Mesenteric fat pad (tissue), 1 donor: ENCODE data around the gene PGGHG. TPM values are rescaled to one million over a fixed set of nuclear protein-coding genes. Genes with fewer than 3 reads are reported as not detected.
"Not testable (repeated sequence)": the region's sequence is repeated elsewhere in the genome, so short reads cannot be mapped to it uniquely, and the experiment has no call there.

ENCODE experiments used
- DNase-seq: peaks from one replicate; pipeline ENCODE4 v3.0.0-alpha.2; 2020; ENCODE audit warnings: low spot score
- long read RNA-seq: library from polyadenylated mRNA; unstranded; transcript quantifications from one replicate; pipeline ENCODE4 v2.0.0, GENCODE V29; 2020
- total RNA-seq: library from RNA; stranded (reverse); fragmentation: NEBNext Ultra II Directional; extraction: Animal tissue kit (Norgen Biotek cat#: 25700); gene quantifications from one replicate; pipeline ENCODE4 v1.2.1, GENCODE V29; 2021
- donor health status: DM: yes; HTN: yes; CAD: no.

PGGHG gene
- 25.2 TPM for total RNA-seq
- long read RNA-seq, partial matches to known transcripts = 12 of 27 reads
- long read RNA-seq, other reads (novel, unspliced or antisense) = 15 of 27 reads

DNA sequence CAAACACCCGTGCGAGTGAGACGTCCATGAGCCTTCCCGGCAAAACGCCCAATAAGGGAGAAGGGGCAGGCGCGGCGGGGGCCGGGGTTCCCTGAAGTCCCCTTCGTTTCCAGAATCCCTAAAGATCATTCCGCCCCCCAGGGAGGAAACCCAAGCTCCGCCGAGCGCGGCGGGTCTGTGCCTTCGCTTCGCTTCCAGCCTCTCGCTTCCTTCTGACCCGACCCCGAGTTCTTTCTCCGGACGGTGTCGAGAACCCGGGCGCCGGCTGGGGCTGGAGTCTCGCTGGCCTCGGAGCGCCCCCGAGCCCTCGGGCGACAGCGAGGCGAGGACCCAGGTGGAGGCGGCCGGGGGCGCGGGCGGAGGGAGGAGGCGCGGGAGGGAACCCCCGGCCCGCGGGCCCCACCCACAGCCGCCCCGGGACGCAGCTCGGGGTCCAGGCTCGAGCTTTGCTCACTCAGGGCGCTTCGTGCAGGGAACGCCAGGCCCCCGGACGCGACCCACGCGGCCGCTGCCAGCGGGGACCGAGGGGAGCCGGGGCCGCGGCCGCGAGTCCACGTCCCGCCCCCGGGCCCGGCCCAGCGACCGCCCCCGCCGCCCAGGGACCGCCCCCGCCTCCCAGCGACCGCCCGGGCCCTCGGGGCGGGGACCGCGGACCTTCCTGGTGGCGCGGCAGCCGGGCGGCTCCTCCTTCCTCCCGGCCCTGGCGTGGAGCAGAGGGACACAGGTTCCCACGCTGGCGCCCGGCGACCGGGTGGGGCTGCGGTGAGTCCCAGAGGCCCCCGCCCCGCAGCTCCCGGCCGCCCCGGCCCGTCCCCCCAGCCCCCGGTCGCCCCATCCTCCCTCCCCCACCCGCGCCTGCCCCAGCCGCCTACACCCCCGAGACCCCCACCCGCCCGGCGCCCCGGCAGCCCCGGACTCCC is at the start of gene PGGHG:
Gene PGGHG (plus strand): TSS at position 649 of the 920 bp plus-strand sequence. CDS start 691 bp downstream, outside the sequence.
- peak; percentile 96 for DNase-seq

DNA sequence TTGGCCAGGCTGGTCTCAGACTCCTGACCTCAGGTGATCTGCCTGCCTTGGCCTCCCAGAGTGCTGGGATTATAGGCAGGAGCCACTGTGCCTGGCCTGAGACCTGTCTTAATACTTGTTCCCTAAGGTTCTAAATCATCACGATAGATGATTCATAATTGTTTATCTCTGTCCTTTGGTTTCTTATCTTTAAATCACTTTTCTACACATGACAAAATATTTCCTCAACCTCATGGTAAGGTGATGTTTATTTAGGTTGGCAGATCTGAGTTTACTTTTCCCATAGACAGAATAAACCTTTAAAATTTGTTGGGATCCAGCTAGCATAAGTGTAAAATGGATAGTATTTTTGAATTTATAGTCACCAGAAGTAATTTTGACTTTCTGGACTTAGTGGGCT is 48.6 kb upstream of the PGGHG start:
- no peak for DNase-seq

DNA sequence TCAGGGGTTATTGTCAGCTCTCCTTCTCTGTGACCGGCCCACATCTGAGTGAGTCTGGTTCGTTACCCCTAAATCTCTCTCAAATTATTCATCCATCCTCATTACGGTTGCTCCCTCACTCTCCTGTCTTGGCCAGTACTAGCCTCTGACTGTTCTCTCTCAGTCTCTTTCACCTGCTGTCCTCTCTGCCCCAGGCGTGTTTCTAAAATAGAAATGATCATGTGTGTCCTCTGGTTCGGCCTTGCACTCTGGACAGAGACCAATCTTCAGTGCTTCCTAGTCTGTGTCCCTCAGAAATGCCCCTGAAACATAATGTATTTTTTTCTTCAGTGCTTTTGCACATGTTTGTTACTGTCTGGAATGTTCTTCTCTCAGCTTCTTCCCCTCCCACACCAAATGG is 47.3 kb upstream of the PGGHG start:
- DNase-seq = no peak

DNA sequence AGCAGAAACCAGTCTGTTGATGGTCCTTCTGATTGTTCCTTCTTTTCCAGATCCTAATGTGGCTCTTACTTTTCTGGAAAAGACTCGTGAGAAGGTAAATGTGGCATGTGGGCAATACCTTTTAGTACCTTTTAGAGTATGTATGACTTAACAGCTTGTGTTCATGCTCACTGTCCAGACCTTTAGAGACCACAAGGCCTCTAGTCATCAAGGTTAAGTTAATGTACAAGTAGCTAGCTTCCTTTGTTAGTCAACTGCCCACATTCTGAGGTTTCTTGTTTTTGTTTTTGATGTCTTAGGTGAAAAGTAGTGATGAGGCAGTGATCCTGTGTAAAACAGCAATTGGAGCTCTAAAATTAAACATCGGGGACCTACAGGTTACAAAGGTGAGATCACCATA is 44.5 kb upstream of the PGGHG start:
- DNase-seq = no peak

DNA sequence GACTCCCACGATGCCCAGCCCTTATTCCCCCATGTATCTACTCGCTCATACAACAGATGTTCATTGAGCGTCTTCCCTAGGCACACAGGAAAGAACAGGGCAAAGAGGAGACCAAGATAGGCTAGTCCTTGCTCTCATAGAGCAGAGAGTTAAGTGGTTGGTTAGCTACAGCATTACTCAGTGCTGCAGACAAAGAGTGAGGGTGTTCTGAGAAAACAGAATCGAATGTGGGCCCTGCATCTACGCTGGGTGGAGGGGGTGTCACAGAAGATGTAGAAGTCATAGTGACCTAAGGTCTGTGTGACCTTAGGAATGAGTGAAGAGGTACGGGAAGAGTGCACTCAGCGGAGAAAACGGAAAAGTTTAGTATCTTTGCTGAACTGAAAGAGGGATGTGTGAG is 39.9 kb upstream of the PGGHG start:
- no peak for DNase-seq

DNA sequence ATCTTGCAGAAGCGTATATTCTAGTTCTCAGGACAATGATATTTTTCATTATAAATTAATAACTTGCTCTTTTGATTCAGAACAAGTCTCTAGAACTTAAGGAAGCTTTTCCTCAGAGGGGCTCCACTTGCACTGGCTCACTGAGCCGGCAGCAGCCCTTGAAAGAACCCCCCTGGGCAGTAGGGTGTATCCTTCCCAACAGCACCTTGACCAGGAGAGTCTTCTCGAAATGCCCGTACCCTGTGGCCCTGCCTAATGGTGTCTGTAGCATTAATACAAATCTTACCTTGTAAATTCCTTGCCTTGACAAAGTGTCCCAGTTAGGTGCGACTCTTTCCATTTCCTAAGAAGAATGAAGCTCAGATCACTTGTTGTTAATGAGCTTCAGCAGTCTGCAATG is 38.7 kb upstream of the PGGHG start:
- no peak for DNase-seq

DNA sequence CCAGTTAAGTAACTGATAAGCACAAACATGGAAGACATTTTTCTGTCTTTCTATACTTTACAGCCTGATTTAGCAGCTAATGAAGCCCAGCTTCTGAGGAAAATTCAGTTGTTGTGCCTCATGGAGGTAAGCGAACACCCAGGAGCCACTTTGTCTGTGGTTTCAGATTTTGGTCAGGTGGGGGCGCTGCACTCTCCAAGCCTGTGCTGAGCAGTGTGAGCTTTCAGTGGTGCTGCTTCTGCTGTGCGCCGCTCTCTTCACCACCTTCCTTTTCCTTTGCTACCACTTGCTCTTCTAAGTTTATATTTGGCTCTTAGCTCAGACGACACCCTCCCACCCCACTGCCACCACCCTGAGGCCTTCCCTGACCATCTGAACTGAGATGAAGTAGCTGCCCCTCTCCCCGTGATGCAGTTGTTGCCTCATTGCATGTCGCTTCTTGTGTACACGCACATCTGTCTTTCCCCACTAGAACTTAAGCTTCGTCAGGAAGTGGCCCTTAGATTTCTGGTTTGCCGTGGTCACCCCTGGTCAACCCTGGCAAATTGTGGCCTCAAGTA is 38.1 kb upstream of the PGGHG start:
- DNase-seq = no peak

DNA sequence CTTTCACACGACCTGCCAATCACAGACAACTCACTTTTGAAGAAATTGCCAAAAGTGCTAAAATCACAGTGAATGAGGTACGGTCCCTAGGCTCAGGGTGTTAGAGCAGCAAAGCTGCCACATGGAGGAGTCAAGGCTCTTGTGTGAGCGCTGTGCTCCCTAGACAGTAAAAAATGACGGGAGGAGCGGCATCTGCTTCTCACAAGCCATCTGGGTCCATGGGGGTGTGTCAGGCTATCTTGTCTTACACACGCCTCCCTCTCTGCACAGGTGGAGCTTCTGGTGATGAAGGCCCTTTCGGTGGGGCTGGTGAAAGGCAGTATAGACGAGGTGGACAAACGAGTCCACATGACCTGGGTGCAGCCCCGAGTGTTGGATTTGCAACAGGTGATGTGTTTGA is 37.4 kb upstream of the PGGHG start:
- DNase-seq = no peak

DNA sequence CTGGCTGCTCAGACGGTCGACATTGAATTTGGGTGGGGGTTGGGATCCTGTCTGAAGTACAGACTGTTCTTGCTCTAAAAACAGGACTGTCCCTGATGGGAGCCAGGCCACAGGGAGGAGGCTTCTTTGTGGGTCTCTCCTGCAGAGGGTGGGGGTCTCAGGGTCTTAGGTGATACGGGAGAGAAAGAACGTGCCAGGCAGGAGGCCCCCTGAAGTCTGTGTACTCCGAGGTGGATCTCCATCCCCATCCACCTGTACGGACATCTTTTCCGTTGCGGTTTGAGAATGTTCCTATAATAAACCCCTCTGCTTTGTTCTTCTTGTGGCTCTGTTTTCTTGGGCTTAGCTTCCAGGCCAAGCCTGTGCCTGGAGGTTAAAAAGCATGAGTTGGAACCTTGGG is 36.3 kb upstream of the PGGHG start:
- no peak for DNase-seq

DNA sequence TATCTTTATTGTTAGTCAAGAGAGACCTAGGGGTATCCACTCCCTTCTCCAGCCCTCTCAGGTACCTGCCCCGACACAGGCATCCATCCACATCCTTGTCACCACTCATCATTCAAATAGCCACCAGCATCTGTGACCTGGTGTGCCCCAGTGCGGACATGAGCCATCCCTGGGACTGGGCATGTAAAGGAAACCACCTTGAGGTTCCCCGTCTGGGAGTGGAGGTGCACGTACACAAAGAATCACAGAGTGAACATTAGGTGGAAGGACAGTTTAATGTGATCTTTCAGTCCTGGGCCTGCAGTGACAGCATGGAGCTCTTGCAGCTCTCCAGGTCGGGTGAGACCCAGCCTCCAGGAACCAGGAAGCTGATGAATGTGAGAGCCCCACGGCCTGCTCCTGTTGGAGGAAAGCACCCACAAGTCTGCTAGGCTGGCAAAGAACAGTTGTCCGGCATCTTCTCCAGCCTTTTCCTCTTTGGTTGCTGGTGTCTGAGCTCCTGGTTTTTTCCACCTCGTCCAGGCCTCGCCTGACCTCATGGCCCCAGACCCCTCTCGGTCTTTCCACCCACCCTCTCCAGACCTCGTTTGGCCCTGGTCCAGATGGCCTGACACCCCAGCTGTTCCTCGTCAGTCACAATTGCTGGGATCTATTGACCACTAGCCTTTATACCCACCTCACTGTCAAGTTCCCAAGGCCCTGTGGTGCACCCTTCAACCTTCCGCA is 35.6 kb upstream of the PGGHG start:
- DNase-seq = no peak

DNA sequence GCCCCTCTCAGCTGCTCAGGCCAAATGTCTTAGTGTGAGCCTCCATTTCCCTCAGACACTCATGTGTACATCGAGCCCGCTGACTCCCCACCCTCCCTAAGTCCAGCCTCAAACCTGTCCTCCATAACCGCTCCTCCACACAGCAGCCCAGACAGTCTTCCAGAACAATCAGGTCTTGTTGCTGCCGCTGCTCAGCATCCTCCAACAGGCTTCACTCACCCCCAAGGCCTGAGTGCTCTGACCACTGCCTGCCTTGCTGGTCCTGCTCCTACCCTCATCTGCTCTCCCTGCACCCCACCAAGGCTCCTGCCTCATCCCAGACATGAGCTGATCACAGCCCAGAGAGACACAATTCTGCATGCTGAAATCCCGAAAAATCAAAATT is 35.0 kb upstream of the PGGHG start:
- DNase-seq = no peak

DNA sequence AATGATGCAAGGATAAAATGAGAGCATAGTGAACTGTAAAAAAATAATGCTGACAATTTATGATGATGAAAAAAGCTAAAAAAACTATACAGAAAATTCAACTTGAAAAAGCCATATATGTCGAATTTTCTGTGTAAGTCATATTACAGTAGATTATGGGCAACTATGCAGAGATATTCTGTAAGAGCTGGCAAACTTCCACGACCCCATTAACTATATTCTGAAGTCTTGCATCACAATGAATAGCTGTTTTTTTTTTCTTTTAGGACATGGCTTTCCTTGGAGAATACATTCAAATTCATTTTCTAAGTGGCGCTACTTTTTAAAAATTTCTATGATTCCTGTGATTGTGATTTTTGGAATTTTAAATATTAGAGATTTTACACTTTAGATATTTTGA is 33.8 kb upstream of the PGGHG start:
- DNase-seq = no peak

DNA sequence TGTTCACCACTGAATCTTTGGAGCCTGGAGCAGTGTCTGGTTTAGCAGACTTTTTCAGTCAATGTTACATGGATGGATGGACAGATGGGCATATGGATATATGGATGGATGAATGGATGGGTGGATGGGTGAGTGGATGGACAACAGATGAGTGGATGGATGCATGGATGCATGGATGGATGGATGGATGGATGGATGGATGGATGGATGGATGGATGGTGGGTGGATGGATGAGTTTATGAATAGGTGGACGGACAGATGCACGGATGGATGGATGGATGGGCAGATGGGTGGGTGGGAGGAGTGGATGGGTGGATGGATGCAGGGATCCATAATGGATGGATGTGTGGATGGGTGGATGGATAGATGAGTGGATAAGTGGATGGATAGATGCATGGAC is 33.1 kb upstream of the PGGHG start:
- DNase-seq = no peak

DNA sequence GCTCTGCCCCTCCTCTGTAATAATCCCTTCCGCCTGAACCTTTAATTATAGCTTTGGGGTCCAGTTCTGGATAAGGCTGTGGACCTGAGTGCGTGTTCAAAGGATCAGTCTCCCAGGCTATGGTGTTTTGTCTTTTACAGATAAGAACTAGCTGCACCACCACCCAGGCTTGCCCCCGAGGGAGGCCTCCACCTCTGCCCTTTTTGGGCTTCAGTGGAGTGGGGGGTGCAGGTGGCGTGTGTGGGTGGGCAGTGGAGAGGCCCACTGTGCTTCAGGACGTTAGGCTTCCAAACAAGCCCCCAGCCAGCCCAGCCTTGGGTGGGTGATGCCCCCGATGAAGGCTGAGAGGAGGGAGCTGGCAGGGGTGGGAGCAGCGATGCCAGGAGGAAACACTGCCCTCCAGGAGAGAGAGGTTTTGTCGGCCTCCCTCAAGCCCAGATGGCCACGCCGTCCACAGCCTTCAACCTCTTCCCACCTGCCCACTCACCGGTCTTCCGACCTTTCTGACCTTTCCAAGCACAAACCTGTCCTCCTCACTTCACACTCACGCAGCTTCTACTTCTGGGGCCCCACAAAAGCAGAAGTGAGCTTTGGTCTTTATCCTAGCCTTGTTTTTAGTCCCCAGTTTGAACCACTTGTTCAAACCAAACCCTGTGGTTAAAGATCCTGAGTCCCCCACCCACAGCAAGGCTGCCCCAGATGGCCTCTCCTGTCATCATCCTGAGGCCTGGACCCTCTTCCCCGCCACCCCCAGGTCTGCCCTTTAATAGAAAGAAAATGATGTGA is 31.8 kb upstream of the PGGHG start:
- no peak for DNase-seq

DNA sequence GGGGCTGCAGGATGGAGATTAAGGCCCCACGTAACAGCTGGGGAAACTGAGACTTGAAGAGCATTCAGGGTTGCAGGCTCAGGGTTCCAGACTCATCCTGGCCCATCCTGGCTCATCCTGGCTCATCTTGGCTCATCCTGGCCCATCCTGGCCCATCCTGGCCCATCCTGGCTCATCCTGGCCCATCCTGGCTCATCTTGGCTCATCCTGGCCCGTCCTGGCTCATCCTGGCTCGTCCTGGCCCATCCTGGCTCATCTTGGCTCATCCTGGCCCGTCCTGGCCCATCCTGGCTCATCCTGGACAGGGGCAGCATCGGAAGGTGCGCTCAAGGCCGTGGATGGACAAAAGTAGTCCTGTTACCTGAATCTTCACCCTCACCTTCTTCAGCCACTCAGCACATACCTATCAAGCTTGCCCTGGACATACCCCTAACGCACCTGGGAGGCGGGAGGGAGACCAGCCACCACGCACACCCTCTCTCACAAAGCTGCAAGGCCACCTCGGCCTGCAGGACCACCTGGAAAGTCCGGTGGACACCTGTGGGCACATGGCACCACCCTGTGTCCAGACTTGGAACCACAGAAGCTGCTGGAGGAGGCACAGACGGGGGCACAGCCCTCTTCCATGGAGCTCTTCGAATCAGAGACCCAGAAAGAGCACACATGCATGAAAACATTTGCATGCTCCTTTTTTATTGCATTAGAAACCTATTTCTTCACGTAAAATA is 31.0 kb upstream of the PGGHG start:
- DNase-seq = no peak

DNA sequence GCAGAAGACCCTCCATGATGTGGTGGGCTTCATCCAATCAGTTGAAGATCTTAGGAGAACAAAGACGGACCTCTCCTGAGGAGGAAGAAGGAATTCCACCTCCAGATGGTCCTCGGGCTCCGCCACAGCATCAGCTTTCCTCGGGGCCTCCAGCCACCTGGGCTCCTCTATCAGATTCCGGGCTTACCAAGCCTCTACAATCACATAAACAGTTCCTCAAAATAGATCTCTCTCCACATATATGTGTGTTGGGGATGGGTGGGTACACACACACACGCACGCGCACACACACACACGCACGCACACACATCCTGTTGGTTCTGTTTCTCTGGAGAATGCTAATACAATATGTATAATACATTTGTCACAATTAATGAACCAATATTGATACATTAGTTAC is 29.5 kb upstream of the PGGHG start:
- DNase-seq = no peak

DNA sequence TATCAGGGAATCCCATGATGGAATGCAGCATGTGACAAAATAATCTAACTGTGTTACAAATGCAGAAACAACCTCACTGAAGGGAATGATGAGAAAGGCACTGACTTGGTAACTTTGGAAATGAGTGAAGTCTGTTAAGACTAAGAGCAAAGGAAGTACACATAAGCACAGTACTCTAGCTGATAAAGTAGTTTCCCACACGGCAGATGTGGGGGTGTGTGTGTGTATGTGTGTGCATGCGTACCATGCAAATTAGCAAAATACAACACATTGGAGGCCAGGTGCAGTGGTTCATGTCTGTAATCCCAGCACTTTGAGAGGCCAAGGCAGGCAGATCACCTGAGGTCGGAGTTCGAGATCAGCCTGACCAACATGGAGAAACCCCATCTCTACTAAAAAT is 27.3 kb upstream of the PGGHG start:
- DNase-seq = no peak

DNA sequence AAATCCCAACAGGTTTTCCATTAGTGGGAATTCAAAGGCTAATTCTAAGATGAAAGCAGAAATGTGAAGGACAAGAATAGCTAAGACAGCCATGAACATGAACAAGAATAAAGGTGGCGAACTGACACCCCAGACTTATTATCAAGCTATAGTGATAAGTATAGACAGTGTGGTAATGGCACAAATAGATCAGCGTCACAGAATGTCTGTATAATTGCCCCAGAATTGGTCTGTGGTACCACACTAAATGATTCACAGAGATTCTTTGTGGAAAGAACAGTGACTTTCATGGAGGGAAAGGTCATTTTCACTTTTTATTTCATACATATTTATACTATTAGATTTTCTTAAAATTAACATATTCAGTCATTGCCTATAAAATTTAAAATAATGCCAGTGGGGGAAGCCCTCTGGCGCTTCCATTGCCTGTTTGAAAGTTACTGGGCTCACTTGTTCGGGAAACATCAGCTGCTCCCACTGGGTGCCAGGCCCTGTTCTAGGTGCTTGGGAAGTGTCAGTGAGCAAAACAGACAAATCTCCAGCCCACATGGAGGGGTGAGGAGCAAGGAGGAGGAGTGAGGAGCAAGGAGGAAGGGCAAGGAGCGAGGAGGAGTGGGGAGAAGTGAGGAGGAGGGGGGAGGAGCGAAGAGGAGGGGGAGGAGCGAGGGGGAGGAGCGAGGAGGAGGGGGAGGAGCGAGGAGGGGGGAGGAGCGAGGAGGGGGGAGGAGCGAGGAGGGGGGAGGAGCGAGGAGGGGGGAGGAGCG is 22.1 kb upstream of the PGGHG start:
- no peak for DNase-seq

DNA sequence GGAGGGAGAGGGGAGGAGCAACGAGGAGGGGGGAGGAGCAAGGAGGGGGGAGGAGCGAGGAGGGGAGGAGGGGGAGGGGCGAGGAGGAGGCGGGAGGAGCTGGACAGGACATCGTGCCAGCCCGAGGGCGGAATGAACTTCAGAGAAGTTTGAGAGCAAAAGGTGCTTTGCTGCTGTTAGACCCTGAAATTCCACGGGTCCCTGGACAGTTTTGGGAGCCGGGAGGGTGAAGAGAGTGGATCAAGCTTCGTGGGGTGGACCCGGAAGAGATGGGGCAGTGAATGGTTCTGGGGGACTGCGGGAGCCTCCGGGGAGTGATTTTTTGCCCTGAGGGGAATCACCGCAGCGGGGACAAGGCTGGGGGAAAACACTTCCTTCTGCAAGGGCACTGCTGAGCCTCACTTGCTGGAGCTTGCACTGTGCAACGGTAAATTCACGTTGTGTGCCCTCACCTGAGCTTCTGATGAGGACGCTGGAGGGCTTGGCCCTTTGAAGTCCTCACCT is 21.4 kb upstream of the PGGHG start:
- DNase-seq = no peak

DNA sequence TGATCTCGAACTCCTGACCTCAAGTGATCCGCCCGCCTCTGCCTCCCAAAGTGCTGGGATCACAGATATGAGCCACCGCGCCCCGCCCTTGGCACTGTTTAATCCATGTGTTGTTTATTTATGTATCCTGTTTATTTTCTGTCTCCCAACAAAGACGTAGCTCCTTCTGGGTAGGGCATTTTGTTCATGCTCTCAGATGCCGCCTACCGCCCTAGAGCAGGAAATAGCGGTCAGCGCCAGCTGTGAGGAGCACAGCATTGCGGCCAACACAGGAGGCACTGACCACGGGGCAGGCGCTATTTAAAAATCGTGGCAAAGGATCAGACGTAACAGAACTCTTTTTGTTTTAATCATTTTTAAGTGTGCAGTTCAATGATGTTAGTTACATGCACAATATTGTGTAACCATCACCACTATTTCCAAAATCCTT is 20.2 kb upstream of the PGGHG start:
- DNase-seq = not testable (repeated sequence)
